GM18502 (cell line): ENCODE results near the gene SLC25A10.

ENCODE experiments used
- ATAC-seq: cut with Tn5 transposase; IDR thresholded peaks from one replicate; pipeline ENCODE4 v1.9.1; 2021; ENCODE audit warnings: mild to moderate bottlenecking; ENCODE audit not compliant: unreplicated experiment, poor library complexity

The SLC25A10 gene

GRCh38 chr17:81685108-81685507 is 27.0 kb upstream of the SLC25A10 start:
- ATAC-seq = no peak

GRCh38 chr17:81686614-81687013 is 25.5 kb upstream of the SLC25A10 start:
- ATAC-seq = no peak

GRCh38 chr17:81687770-81688541 is 24.1 kb upstream of the SLC25A10 start:
- ATAC-seq = no peak

GRCh38 chr17:81688616-81689015 is 23.5 kb upstream of the SLC25A10 start:
- ATAC-seq = no peak

GRCh38 chr17:81690066-81690465 is 22.0 kb upstream of the SLC25A10 start:
- ATAC-seq = no peak

GRCh38 chr17:81690549-81690948 is 21.5 kb upstream of the SLC25A10 start:
- ATAC-seq = no peak

GRCh38 chr17:81691196-81691595 is 20.9 kb upstream of the SLC25A10 start:
- no peak for ATAC-seq

- ATAC-seq = no peak
Observed at GRCh38 chr17:81691608-81692007, 20.5 kb upstream of the SLC25A10 start.

GRCh38 chr17:81693509-81694210 is 18.4 kb upstream of the SLC25A10 start:
- no peak for ATAC-seq

- no peak for ATAC-seq
Observed at GRCh38 chr17:81694810-81695209, 17.3 kb upstream of the SLC25A10 start.

- no peak for ATAC-seq
Observed at GRCh38 chr17:81695211-81695610, 16.9 kb upstream of the SLC25A10 start.

- no peak for ATAC-seq
Observed at GRCh38 chr17:81695801-81696200, 16.3 kb upstream of the SLC25A10 start.

GRCh38 chr17:81696218-81696941 is 15.7 kb upstream of the SLC25A10 start:
- ATAC-seq = no peak

- ATAC-seq = no peak
Observed at GRCh38 chr17:81697261-81698044, 14.6 kb upstream of the SLC25A10 start.

- ATAC-seq = no peak
Observed at GRCh38 chr17:81700353-81701287, 11.5 kb upstream of the SLC25A10 start.

GRCh38 chr17:81701288-81702071 is 10.6 kb upstream of the SLC25A10 start:
- no peak for ATAC-seq

- ATAC-seq = peak; percentile 79
Observed at GRCh38 chr17:81702934-81703746, 8.9 kb upstream of the SLC25A10 start, which contains the start of gene MRPL12. Gene MRPL12, plus strand, starts transcription at chr17:81703367. Its CDS starts 135 bp downstream, at chr17:81703502.
